HepG2 (cell line): ENCODE measurements around the gene CCNQ. TPM values are rescaled to one million over a fixed set of nuclear protein-coding genes. Genes with fewer than 3 reads are reported as not detected.
A peak's percentile ranks its signal among the peaks of the same experiment; 100 is the strongest.

ENCODE experiments used
- MTA3 ChIP-seq: sonication (generic); formaldehyde crosslinking; IDR thresholded peaks from 2 replicates; pipeline ENCODE4 v1.4.0; 2020; ENCODE audit warnings: missing genetic modification reagents
- TBX2 ChIP-seq: sonication (generic); formaldehyde crosslinking; IDR thresholded peaks from 2 replicates; pipeline ENCODE4 v1.5.0; 2020; ENCODE audit warnings: missing genetic modification reagents, mild to moderate bottlenecking, borderline replicate concordance
- ZMAT3 ChIP-seq: sonication (generic); formaldehyde crosslinking; conservative IDR thresholded peaks from 2 replicates; pipeline ENCODE4 v1.7.0; 2021; ENCODE audit warnings: missing genetic modification reagents
- ZNF597 ChIP-seq: sonication (generic); formaldehyde crosslinking; IDR thresholded peaks from 2 replicates; pipeline ENCODE4 v1.5.0; 2020; ENCODE audit warnings: missing genetic modification reagents
- polyA plus RNA-seq, 8 experiments: library from polyadenylated mRNA; depleted of rRNA in 3 of 8; stranded (reverse) in 7 of 8; unstranded in 1 of 8; fragments of >200 nt; fragmentation: Illumina TruSeq in 4 of 8; extraction: Trizol in 4 of 8; gene quantifications; 2 replicates each; pipeline versions ENCODE4 v1.2.1 to v1.2.3, GENCODE V29; 2011 to 2016; ENCODE audit warnings: low read depth in 4 of 8, missing spikeins in 1 of 8, mixed read lengths in 1 of 8; ENCODE audit not compliant: insufficient read depth in 1 of 8
- total RNA-seq, 5 experiments: library from RNA; depleted of rRNA; stranded (reverse); fragments of >200 nt; fragmentation: Illumina TruSeq; extraction: Trizol; gene quantifications; 2 replicates each; pipeline ENCODE4 v1.2.3, GENCODE V29; 2016; ENCODE audit warnings: low read depth in 1 of 5
- TF ChIP-seq, protein P1 (sequence below): sonication (generic); formaldehyde crosslinking; IDR thresholded peaks from 2 replicates; pipeline ENCODE4 v1.8.1; 2023; ENCODE audit warnings: mild to moderate bottlenecking, missing genetic modification reagents
- TF ChIP-seq, protein P2 (sequence below): sonication (generic); formaldehyde crosslinking; IDR thresholded peaks from 2 replicates; pipeline ENCODE4 v1.9.0; 2022; ENCODE audit warnings: missing genetic modification reagents, mild to moderate bottlenecking, borderline replicate concordance
- TF ChIP-seq, protein P3 (sequence below): sonication (generic); formaldehyde crosslinking; IDR thresholded peaks from 2 replicates; pipeline ENCODE4 v1.4.0; 2020; ENCODE audit warnings: missing genetic modification reagents

The CCNQ gene
- total and polyA plus RNA-seq, 2 of the 13 experiments (the other 11 are each of a cell fraction or from before 2014, with no cell fraction given): 15.0 to 25.5 TPM

- TF ChIP-seq, protein P1, sequence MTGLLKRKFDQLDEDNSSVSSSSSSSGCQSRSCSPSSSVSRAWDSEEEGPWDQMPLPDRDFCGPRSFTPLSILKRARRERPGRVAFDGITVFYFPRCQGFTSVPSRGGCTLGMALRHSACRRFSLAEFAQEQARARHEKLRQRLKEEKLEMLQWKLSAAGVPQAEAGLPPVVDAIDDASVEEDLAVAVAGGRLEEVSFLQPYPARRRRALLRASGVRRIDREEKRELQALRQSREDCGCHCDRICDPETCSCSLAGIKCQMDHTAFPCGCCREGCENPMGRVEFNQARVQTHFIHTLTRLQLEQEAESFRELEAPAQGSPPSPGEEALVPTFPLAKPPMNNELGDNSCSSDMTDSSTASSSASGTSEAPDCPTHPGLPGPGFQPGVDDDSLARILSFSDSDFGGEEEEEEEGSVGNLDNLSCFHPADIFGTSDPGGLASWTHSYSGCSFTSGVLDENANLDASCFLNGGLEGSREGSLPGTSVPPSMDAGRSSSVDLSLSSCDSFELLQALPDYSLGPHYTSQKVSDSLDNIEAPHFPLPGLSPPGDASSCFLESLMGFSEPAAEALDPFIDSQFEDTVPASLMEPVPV (CRISPR knock-in tag): no peak
- TF ChIP-seq MTA3 (no peak), TBX2 (CRISPR knock-in tag) (no peak), ZNF597 (CRISPR knock-in tag) (no peak), ZMAT3 (no peak)
- TF ChIP-seq, protein P2, sequence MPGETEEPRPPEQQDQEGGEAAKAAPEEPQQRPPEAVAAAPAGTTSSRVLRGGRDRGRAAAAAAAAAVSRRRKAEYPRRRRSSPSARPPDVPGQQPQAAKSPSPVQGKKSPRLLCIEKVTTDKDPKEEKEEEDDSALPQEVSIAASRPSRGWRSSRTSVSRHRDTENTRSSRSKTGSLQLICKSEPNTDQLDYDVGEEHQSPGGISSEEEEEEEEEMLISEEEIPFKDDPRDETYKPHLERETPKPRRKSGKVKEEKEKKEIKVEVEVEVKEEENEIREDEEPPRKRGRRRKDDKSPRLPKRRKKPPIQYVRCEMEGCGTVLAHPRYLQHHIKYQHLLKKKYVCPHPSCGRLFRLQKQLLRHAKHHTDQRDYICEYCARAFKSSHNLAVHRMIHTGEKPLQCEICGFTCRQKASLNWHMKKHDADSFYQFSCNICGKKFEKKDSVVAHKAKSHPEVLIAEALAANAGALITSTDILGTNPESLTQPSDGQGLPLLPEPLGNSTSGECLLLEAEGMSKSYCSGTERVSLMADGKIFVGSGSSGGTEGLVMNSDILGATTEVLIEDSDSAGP (CRISPR knock-in tag): no peak
- TF ChIP-seq, protein P3, sequence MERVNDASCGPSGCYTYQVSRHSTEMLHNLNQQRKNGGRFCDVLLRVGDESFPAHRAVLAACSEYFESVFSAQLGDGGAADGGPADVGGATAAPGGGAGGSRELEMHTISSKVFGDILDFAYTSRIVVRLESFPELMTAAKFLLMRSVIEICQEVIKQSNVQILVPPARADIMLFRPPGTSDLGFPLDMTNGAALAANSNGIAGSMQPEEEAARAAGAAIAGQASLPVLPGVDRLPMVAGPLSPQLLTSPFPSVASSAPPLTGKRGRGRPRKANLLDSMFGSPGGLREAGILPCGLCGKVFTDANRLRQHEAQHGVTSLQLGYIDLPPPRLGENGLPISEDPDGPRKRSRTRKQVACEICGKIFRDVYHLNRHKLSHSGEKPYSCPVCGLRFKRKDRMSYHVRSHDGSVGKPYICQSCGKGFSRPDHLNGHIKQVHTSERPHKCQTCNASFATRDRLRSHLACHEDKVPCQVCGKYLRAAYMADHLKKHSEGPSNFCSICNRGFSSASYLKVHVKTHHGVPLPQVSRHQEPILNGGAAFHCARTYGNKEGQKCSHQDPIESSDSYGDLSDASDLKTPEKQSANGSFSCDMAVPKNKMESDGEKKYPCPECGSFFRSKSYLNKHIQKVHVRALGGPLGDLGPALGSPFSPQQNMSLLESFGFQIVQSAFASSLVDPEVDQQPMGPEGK (CRISPR knock-in tag): peak; percentile 11; the same call in 1 of the 2 replicates
Observed at GRCh38 chrX:153642655-153643430, 43.9 kb upstream of the CCNQ start (continued).
